Embryonic facial prominence (tissue), 1 donor: ENCODE data around the gene DST.

Source experiments
- DNase-seq: peaks from one replicate; pipeline ENCODE4 v3.0.0-alpha.2; 2016; ENCODE audit errors: extremely low spot score

Gene DST

DNA sequence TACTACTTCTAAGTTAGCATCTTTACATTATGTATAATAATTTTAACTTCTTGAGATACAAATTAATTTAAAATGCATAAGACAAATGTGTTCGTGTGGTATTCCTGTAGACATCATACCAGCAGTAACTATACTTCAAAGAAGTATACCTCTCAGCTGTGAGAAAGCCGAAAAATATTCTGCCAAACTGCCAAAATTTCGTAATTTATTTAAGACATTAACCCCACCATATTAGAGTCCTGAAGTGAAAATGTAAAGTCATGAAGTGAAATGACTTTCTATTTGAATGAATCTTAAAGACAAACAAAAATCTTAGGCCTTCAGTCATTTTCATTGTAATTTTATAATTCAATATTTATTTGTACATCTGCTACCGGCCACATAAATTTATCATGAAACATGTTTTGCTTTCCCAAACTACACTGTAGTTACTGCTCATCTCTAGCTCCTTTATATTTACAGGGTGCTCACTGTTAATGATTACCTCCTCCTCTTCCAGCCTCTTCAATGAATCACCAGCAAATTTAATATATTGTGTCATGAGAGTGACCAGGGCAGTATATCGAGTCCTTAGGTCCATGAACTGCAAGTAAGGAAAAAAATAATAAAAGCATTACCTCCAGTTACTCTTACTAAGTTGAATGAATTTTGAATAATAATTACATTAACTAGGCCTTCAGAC is 18.5 kb downstream of the DST start:
- no peak for DNase-seq

- DNase-seq = no peak
Measured at GRCh38 chr6:56620229-56620868, 22.3 kb downstream of the DST start.

GRCh38 chr6:56618050-56618449 is 24.6 kb downstream of the DST start:
- no peak for DNase-seq

DNA sequence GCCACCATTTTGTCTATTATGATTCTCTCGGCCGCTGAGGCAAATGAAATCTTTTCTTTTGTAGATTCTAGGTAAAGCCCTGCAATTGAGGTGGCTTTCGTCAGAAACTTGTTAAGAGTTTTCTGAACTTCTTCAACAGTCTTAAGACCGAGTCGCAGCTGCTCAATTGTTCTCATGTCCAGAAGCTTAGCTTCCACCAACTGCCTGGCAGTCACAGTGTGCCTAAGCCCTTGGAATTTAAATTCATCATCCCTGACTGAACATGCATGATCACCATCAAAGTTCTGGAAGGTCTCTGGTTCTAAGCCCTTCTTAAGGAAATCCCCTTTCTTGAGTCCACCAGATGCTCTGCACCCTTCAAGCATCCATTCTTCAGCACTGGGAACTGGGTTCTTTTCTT is 25.7 kb downstream of the DST start:
- DNase-seq = no peak

DNA sequence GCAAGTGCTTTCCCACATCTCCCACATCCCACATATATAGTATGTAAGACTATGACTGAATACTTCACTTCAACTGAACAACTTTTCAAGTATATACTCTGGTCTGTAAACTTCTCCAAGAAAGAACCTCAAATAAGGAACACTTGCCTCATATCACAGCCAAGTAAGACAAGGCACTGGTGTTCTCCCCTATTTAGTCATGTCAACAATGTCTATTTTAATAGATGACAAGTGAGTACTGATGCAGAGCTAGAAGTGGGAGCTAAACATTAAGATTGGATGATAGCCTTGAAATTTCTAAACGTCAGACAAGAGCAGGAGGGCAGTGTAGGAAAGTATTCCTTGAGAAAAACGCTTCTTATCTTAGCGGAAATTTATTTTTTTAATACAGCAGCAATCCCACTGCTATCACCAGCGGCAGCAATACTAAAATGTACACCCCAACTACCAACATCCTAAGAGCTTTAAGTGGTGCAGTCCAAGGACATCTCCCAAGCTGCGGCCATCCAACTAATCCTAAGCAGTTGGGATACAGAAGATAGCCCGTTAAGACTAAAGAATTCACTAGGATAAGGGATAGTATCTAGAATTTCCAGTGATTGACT is 29.3 kb downstream of the DST start:
- DNase-seq = no peak

DNA sequence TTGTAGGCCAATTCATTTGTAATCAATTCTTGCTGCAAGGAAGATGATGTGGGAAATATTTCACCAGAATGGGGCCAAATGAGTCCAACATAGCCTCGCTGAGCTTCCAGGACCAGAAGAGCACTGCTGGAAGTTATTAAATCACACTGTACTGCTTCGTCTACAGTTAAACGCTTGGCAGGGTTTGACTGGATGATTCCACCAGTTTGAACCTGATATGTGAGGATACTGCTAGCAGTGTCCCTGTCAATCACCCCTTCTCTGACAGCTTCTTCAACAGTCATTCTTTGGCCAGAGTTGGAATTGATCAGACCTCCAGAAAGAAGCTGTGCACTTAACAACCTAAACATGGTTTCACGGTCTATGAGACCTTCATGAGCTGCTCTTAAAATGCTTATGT is 34.4 kb downstream of the DST start:
- DNase-seq = no peak

DNA sequence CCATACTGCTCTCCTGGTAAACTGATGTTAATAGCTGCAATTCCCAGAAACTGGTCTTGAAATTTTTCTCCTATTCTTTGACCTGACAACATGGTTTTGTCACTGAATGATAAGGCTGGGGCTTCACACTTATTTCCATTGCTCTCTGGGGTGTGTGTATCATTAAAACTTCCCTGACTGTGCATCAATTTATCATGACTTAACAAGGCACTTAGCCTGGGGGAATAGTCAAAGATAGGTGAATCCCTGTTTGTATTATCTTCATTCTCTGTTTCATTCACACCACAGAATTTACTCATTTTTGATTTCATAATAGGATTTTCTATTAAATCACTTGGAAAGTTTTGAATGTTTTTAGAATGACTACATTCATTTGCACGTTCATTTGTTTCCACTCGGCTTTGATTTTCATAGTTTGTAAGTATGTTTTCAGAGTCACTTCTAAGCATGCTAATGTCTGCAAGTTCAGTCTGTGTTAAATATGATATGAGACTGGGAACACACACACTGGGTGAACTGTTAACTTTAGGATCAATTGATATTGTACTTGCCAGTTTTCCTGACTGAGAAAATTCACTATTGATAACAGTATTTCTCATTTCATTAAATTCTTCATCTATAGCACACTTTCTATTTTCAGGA is 35.5 kb downstream of the DST start:
- DNase-seq = no peak

DNA sequence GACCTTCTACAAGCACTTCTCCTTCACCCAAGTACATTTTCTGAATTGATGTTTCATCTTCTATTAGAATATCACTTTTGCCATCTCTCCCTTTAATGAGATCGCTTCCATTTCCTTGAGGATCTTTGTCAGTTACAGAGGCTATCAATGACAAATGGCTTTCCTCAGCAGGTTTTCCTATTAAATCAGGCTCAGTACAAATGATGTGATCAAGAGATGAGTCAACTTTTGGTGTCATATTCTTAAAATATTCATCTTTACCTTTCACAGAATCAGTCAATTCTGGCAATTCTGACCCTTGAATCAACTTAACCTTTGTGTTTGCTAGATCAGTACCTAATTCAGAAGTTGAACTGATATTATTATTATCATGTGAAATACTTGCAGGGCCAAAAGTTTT is 37.3 kb downstream of the DST start:
- DNase-seq = no peak

- no peak for DNase-seq
Measured at GRCh38 chr6:56604186-56604585, 38.5 kb downstream of the DST start.

GRCh38 chr6:56601390-56601789 is 41.3 kb downstream of the DST start:
- no peak for DNase-seq

DNA sequence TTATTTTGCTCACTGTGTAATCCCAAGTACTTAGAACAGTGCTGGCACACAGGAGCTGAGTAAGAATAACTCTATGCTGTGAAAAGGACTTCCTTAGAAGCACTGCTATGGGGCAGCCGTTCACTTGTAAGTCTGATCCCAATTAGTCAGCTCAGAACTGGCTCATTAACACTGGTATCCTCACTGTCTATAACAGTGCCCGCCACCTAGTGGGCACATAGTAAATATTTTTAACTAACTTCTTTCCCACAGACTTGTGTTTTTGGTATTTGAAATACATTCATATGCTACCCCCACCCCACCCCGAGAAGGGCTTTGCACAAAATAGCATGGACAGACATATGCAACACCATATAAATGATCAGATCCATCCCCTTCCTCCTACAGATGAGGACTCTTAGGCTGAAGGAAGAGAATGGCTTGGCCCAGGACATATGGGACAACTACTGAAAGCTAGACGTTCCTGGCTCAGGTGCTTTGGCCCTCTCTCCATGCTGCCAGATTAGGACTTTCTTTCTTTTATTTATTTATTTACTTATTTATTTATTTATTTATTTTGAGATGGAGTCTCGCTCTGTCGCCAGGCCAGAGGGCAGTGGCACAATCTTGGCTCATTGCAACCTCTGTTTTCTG is 47.1 kb downstream of the DST start:
- no peak for DNase-seq

GRCh38 chr6:56594699-56595098 is 48.0 kb downstream of the DST start:
- no peak for DNase-seq

GRCh38 chr6:56593801-56594318 is 48.8 kb downstream of the DST start:
- no peak for DNase-seq

DNA sequence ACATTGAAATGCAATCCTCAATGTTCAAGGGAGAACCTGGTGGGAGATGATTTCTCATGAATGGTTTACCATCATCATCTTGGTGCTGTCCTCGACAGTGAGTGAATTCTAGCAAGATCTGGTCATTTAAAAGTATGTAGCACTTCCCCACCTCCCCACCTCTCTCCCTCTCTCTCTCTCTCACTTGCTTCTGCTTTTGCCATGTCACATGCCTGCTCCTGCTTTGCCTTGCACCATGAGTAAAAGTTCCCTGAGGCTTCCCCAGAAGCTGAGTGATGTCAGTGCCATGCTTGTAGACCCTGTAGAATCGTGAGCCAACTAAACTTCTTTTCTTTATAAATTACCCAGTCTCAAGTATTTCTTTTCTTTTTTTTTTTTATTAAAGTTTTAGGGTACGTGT is 60.5 kb downstream of the DST start:
- DNase-seq = no peak

- DNase-seq = no peak
Measured at GRCh38 chr6:56581296-56581925, 61.3 kb downstream of the DST start.

GRCh38 chr6:56580271-56580670 is 62.4 kb downstream of the DST start:
- no peak for DNase-seq

- no peak for DNase-seq
Measured at GRCh38 chr6:56579155-56579851, 63.4 kb downstream of the DST start.

- no peak for DNase-seq
Measured at GRCh38 chr6:56575736-56576135, 67.0 kb downstream of the DST start.

DNA sequence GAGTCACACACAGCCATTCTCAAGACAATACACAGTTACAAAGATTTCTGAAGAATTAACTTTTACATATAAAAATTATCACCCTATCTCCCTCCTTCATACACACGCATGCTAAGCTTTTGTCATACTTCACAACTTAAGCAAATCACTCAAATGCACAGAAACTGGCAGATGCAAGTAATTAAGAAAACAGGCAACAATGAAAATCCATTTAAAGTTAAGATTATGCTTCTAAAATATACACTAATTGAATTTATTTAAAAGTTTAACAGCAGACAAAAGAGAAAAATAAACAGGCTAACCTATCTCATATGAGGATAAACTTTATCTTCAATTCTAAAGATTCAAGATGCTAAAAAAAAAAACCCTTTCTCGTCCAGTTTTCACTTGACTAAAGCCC is 68.4 kb downstream of the DST start:
- no peak for DNase-seq

DNA sequence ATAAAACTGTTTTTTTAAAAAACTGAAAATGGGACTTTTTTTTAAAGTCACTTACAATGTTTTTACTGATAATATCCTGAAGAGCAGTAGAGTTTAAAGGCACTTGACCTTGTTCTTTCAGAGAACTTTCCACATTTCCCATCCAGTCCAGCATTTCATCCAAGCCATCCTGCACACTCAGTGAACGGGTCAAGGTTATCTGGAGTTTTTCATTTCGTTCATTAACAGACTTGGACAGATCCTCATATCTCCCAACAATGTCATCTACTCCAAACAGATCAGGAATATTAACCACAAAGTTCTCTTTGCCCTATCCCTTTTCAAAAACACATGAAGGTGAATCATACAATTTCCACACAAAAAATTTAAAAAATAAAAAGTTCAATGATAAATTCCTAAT is 69.1 kb downstream of the DST start:
- no peak for DNase-seq
